Liver (tissue), 9 donors: ENCODE results near the gene STAC2. TPM values are rescaled to one million over a fixed set of nuclear protein-coding genes. Genes with fewer than 3 reads are reported as not detected.

Experiments used
- DNase-seq: peaks from one replicate; pipeline ENCODE4 v3.0.0-alpha.2; 2017; ENCODE audit warnings: low spot score
- H3K27ac ChIP-seq, 2 donors: one replicate each; pipeline ENCODE4 v1.7.0; 2013; ENCODE audit warnings: inconsistent platforms in 2 of 2, low read length in 2 of 2, control low read depth in 1 of 2, low read depth in 1 of 2, mild to moderate bottlenecking in 1 of 2
- H3K27me3 ChIP-seq, 4 donors: one replicate each; pipeline versions ENCODE4 v1.6.1 to v1.7.0; 2013; ENCODE audit warnings: low read length in 3 of 4, inconsistent platforms in 1 of 4, mild to moderate bottlenecking in 1 of 4, moderate library complexity in 1 of 4; ENCODE audit not compliant: control insufficient read depth in 4 of 4, insufficient read depth in 4 of 4
- H3K36me3 ChIP-seq, 4 donors: one replicate each; pipeline versions ENCODE4 v1.6.1 to v1.7.0; 2013; ENCODE audit warnings: low read length in 3 of 4, mild to moderate bottlenecking in 3 of 4, low read depth in 1 of 4, moderate library complexity in 1 of 4; ENCODE audit not compliant: control insufficient read depth in 4 of 4, insufficient read depth in 3 of 4
- H3K4me1 ChIP-seq, 4 donors: one replicate each; pipeline versions ENCODE4 v1.6.1 to v1.7.0; 2013; ENCODE audit warnings: low read length in 3 of 4, mild to moderate bottlenecking in 3 of 4, moderate library complexity in 1 of 4; ENCODE audit not compliant: control insufficient read depth in 4 of 4, insufficient read depth in 4 of 4
- H3K4me3 ChIP-seq, 3 donors: one replicate each; pipeline versions ENCODE4 v1.6.1 to v1.7.0; 2013; ENCODE audit warnings: low read length in 3 of 3, control low read depth in 1 of 3, low read depth in 1 of 3, mild to moderate bottlenecking in 1 of 3
- H3K9ac ChIP-seq, 2 donors: one replicate each; pipeline ENCODE4 v1.7.0; 2013; ENCODE audit warnings: low read length in 2 of 2, mild to moderate bottlenecking in 2 of 2, moderate library complexity in 2 of 2, control low read depth in 1 of 2, low read depth in 1 of 2
- H3K9me3 ChIP-seq, 4 donors: one replicate each; pipeline versions ENCODE4 v1.6.1 to v1.7.0; 2013; ENCODE audit warnings: low read length in 3 of 4; ENCODE audit not compliant: control insufficient read depth in 4 of 4
- EGR1 ChIP-seq, 2 donors: IDR thresholded peaks; 2 replicates each; pipeline ENCODE4 v1.6.1; 2016 to 2018; ENCODE audit warnings: antibody characterized with exemption in 2 of 2, low read depth in 2 of 2
- FOXA1 ChIP-seq: IDR thresholded peaks from 2 replicates; pipeline ENCODE4 v1.6.1; 2016; ENCODE audit warnings: antibody characterized with exemption
- FOXA2 ChIP-seq: IDR thresholded peaks from 2 replicates; pipeline ENCODE4 v1.6.1; 2016; ENCODE audit warnings: antibody characterized with exemption
- GABPA ChIP-seq, 2 donors: IDR thresholded peaks in 1 of 2; conservative IDR thresholded peaks in 1 of 2; 2 replicates each; pipeline ENCODE4 v1.6.1; 2016; ENCODE audit warnings: antibody characterized with exemption in 2 of 2, mild to moderate bottlenecking in 1 of 2, moderate library complexity in 1 of 2
- HNF4A ChIP-seq, 2 donors: conservative IDR thresholded peaks; 2 replicates each; pipeline ENCODE4 v1.6.1; 2016; ENCODE audit warnings: antibody characterized with exemption in 2 of 2, mild to moderate bottlenecking in 2 of 2
- HNF4G ChIP-seq: IDR thresholded peaks from 2 replicates; pipeline ENCODE4 v1.6.1; 2016; ENCODE audit warnings: antibody characterized with exemption
- JUND ChIP-seq, 2 donors: IDR thresholded peaks; 2 replicates each; pipeline ENCODE4 v1.6.1; 2016; ENCODE audit warnings: antibody characterized with exemption in 2 of 2
- NR2F2 ChIP-seq: IDR thresholded peaks from 2 replicates; pipeline ENCODE4 v1.6.1; 2016; ENCODE audit warnings: antibody characterized with exemption
- RAD21 ChIP-seq, 2 donors: IDR thresholded peaks; 2 replicates each; pipeline ENCODE4 v1.6.1; 2016; ENCODE audit warnings: antibody characterized with exemption in 2 of 2, mild to moderate bottlenecking in 2 of 2
- RXRA ChIP-seq, 2 donors: IDR thresholded peaks; 2 replicates each; pipeline ENCODE4 v1.6.1; 2017 to 2018; ENCODE audit warnings: antibody characterized with exemption in 2 of 2, mild to moderate bottlenecking in 1 of 2
- SP1 ChIP-seq: IDR thresholded peaks from 2 replicates; pipeline ENCODE4 v1.6.1; 2018; ENCODE audit warnings: antibody characterized with exemption, mild to moderate bottlenecking
- TAF1 ChIP-seq: conservative IDR thresholded peaks from 2 replicates; pipeline ENCODE4 v1.6.1; 2016; ENCODE audit warnings: antibody characterized with exemption, mild to moderate bottlenecking
- YY1 ChIP-seq: IDR thresholded peaks from 2 replicates; pipeline ENCODE4 v1.6.1; 2016; ENCODE audit warnings: antibody characterized with exemption, mild to moderate bottlenecking
- WGBS: extraction: QIAGEN DNeasy Blood & Tissue Kit; methylation state at CpG from one replicate; pipeline ENCODE4 v1.1.7; 2013; 5-methylcytosine and 5-hydroxymethylcytosine counted together
- polyA plus RNA-seq, 2 donors: library from polyadenylated mRNA; stranded (reverse) in 1 of 2; unstranded in 1 of 2; fragments of 200-250 nt in 1 of 2; fragments of >200 nt in 1 of 2; fragmentation: Nextera tagmentation in 1 of 2; extraction: Ambion mirVana in 1 of 2; gene quantifications; one replicate each; pipeline versions ENCODE4 v1.2.1 to v1.2.3, GENCODE V29; 2013 to 2015
- total RNA-seq, 2 donors: library from RNA; depleted of rRNA; stranded (reverse); fragments of >200 nt; gene quantifications; one replicate each; pipeline ENCODE4 v1.2.3, GENCODE V29; 2014
- TF ChIP-seq, protein P1 (sequence below): fragments of 150-350 bp; IDR thresholded peaks from 2 replicates; pipeline ENCODE4 v1.5.1; 2017; ENCODE audit warnings: improper control_type of control experiment, low read depth, low read length; ENCODE audit not compliant: missing input control
- TF ChIP-seq, protein P2 (sequence below): IDR thresholded peaks from 2 replicates; pipeline ENCODE4 v1.6.1; 2016; ENCODE audit warnings: antibody characterized with exemption
- TF ChIP-seq, protein P3 (sequence below): IDR thresholded peaks from 2 replicates; pipeline ENCODE4 v1.6.1; 2016; ENCODE audit warnings: antibody characterized with exemption
- TF ChIP-seq, protein P4 (sequence below): IDR thresholded peaks from 2 replicates; pipeline ENCODE4 v1.6.1; 2016; ENCODE audit warnings: antibody characterized with exemption
- TF ChIP-seq, protein P5 (sequence below): IDR thresholded peaks from 2 replicates; pipeline ENCODE4 v1.6.1; 2016; ENCODE audit warnings: antibody characterized with exemption, mild to moderate bottlenecking
- donor health status: healthy.
- donor health status: healthy.
- donor health status: healthy.
- donor health status: healthy.
- donor health status: healthy.

The STAC2 gene
- total and polyA plus RNA-seq, 4 donors: not detected

DNA sequence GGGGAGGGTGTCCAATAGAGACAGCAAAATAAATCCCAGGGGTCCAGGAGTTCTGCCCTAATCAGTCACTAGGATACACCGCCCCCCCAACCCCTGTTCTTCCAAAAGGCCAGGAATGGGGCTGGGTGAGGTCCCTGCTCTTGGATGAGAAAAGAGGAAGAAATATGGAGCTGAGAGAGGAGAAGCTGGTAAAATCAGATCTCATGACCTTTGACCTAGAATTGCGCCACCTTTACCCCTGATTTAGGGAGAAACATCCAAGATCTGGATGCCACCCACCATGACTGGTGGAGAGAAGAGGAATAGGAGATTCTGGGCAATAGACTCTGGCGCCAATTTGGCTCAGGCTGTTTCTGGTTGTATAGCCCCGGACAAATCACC, 27.6 kb downstream of the STAC2 start:
- Histone ChIP-seq H3K27ac (no peak overlapping the region), H3K4me1 (peaks cover 7 to 22% (median 15%) of the 10 kb centered on the region in 4 donors), H3K27me3 (no peaks in the 10 kb centered on the region)

DNA sequence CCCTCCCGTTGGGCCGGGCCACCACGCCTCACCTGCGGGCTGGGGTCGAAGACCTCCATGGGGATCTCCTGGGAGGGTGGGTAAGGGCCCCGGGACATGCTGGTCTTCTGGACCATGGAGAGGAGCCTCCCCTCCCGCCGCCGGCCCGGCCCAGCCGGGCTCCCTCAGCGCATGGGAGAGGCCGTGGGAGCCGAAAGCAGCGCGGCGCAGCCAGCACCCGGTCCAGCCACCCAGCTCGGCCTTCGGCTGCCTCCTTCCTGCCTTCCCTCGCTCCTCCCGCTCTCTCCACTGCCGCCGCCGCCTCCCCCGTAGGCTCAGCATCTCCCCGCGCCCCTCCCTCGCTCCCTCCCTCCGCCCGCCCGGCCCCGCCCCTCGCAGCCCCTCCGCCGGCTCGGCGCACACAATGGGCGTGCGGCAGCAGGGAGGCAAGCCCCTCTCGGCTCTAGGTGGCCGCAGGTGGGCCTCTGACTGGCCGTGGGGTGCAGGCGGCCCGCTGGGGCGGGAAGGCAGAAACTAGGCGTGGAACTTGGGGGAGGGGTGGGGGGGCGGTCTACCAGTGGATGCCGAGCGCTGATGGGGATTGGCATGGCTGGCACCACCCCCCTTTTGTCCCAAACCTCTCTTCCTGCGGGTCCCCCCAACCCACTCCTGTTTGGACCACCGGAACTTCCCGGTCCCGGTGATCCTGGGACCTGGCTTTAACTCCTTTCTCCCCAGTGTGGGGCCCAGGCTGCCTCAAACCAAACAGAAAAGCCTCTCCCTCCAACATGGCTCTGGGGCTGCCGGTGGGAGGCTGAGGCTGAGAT, 28.2 kb downstream of the STAC2 start, which contains the start of gene CACNB1:
Gene CACNB1 (minus strand): TSS at position 290 of the 806 bp plus-strand sequence. CDS start 174 bp downstream, at position 116.
- H3K4me1 ChIP-seq: peaks cover 7 to 22% (median 15%) of the 10 kb centered on the region in 4 donors
- peak; percentile 57 for DNase-seq
- 2% methylated on average over 55 of the region's 55 CpGs for WGBS
- no peak within 1 kb of the TSS for H3K27ac ChIP-seq
- H3K9ac ChIP-seq: no peak within 1 kb of the TSS
- no peaks in the 10 kb centered on the region for H3K9me3 ChIP-seq
- no peaks in the 10 kb centered on the region for H3K27me3 ChIP-seq
- H3K4me3 ChIP-seq: peak within 1 kb of the TSS; percentile 45 to 60 (median 49)
- H3K36me3 ChIP-seq: peaks cover 6 to 12% (median 9%) of the 10 kb centered on the region in 4 donors
- no peak for TF ChIP-seq RXRA (IDR thresholded peaks at IDR 0.05)
- TF ChIP-seq NR2F2: no peak
- TF ChIP-seq, protein P1, sequence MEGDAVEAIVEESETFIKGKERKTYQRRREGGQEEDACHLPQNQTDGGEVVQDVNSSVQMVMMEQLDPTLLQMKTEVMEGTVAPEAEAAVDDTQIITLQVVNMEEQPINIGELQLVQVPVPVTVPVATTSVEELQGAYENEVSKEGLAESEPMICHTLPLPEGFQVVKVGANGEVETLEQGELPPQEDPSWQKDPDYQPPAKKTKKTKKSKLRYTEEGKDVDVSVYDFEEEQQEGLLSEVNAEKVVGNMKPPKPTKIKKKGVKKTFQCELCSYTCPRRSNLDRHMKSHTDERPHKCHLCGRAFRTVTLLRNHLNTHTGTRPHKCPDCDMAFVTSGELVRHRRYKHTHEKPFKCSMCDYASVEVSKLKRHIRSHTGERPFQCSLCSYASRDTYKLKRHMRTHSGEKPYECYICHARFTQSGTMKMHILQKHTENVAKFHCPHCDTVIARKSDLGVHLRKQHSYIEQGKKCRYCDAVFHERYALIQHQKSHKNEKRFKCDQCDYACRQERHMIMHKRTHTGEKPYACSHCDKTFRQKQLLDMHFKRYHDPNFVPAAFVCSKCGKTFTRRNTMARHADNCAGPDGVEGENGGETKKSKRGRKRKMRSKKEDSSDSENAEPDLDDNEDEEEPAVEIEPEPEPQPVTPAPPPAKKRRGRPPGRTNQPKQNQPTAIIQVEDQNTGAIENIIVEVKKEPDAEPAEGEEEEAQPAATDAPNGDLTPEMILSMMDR: no peak
- TF ChIP-seq FOXA1: no peak
- no peak for TF ChIP-seq HNF4G
- TF ChIP-seq, protein P2, sequence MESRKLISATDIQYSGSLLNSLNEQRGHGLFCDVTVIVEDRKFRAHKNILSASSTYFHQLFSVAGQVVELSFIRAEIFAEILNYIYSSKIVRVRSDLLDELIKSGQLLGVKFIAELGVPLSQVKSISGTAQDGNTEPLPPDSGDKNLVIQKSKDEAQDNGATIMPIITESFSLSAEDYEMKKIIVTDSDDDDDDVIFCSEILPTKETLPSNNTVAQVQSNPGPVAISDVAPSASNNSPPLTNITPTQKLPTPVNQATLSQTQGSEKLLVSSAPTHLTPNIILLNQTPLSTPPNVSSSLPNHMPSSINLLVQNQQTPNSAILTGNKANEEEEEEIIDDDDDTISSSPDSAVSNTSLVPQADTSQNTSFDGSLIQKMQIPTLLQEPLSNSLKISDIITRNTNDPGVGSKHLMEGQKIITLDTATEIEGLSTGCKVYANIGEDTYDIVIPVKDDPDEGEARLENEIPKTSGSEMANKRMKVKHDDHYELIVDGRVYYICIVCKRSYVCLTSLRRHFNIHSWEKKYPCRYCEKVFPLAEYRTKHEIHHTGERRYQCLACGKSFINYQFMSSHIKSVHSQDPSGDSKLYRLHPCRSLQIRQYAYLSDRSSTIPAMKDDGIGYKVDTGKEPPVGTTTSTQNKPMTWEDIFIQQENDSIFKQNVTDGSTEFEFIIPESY: no peak
- TF ChIP-seq, protein P3, sequence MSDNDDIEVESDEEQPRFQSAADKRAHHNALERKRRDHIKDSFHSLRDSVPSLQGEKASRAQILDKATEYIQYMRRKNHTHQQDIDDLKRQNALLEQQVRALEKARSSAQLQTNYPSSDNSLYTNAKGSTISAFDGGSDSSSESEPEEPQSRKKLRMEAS: no peak
- no peak for TF ChIP-seq TAF1
- TF ChIP-seq FOXA2: no peak
- TF ChIP-seq YY1: no peak
- no peak for TF ChIP-seq RAD21 (IDR thresholded peaks at IDR 0.05)
- TF ChIP-seq HNF4A (conservative IDR thresholded peaks at IDR 0.05): no peak
- TF ChIP-seq, protein P4, sequence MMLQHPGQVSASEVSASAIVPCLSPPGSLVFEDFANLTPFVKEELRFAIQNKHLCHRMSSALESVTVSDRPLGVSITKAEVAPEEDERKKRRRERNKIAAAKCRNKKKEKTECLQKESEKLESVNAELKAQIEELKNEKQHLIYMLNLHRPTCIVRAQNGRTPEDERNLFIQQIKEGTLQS: no peak
- TF ChIP-seq EGR1 (IDR thresholded peaks at IDR 0.05; ENCODE audit: low read depth in 2 of 2): no peak

More for the DNA sequence above, 27.6 kb downstream of the STAC2 start:
- Histone ChIP-seq H3K9me3 (no peaks in the 10 kb centered on the region), H3K9ac (no peak overlapping the region), H3K4me3 (no peak overlapping the region), H3K36me3 (peaks cover 6 to 17% (median 13%) of the 10 kb centered on the region in 4 donors)
- TF ChIP-seq, protein P5, sequence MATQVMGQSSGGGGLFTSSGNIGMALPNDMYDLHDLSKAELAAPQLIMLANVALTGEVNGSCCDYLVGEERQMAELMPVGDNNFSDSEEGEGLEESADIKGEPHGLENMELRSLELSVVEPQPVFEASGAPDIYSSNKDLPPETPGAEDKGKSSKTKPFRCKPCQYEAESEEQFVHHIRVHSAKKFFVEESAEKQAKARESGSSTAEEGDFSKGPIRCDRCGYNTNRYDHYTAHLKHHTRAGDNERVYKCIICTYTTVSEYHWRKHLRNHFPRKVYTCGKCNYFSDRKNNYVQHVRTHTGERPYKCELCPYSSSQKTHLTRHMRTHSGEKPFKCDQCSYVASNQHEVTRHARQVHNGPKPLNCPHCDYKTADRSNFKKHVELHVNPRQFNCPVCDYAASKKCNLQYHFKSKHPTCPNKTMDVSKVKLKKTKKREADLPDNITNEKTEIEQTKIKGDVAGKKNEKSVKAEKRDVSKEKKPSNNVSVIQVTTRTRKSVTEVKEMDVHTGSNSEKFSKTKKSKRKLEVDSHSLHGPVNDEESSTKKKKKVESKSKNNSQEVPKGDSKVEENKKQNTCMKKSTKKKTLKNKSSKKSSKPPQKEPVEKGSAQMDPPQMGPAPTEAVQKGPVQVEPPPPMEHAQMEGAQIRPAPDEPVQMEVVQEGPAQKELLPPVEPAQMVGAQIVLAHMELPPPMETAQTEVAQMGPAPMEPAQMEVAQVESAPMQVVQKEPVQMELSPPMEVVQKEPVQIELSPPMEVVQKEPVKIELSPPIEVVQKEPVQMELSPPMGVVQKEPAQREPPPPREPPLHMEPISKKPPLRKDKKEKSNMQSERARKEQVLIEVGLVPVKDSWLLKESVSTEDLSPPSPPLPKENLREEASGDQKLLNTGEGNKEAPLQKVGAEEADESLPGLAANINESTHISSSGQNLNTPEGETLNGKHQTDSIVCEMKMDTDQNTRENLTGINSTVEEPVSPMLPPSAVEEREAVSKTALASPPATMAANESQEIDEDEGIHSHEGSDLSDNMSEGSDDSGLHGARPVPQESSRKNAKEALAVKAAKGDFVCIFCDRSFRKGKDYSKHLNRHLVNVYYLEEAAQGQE: no peak
- TF ChIP-seq JUND (IDR thresholded peaks at IDR 0.05) (no peak), EGR1 (IDR thresholded peaks at IDR 0.05; ENCODE audit: low read depth in 2 of 2) (no peak), YY1 (no peak), FOXA1 (no peak), RXRA (IDR thresholded peaks at IDR 0.05) (no peak), RAD21 (IDR thresholded peaks at IDR 0.05) (no peak), SP1 (no peak), GABPA (IDR thresholded peaks at IDR 0.05 in 1 of 2, conservative IDR thresholded peaks at IDR 0.05 in 1 of 2) (no peak)
- TF ChIP-seq, protein P3: no peak
- TF ChIP-seq, protein P2: no peak
- DNase-seq: no peak
- WGBS: 82% methylated on average over 4 of the region's 4 CpGs
